Esophagus muscularis mucosa (tissue), 4 donors: Measurements from ENCODE around the gene ROBO1. TPM values are rescaled to one million over a fixed set of nuclear protein-coding genes. Genes with fewer than 3 reads are reported as not detected.

Experiments
- DNase-seq: peaks from one replicate; pipeline ENCODE4 v3.0.0-alpha.2; 2017; ENCODE audit errors: extremely low spot score
- H3K27ac ChIP-seq, 4 donors: fragments of 200-600 bp; sonication (generic); replicated peaks in 1 of 4; 1 replicate in 3 of 4; 2 replicates in 1 of 4; pipeline ENCODE4 v1.5.1; 2016 to 2019; ENCODE audit warnings: mild to moderate bottlenecking in 1 of 4
- H3K27me3 ChIP-seq, 4 donors: fragments of 200-600 bp; sonication (generic); one replicate each; pipeline versions ENCODE4 v1.5.1 to v1.6.0; 2016 to 2019
- H3K36me3 ChIP-seq, 4 donors: fragments of 200-600 bp; sonication (generic); one replicate each; pipeline ENCODE4 v1.5.1; 2016 to 2019
- H3K4me1 ChIP-seq, 4 donors: fragments of 200-600 bp; sonication (generic); one replicate each; pipeline ENCODE4 v1.5.1; 2016 to 2019
- H3K4me3 ChIP-seq, 4 donors: fragments of 200-600 bp; sonication (generic); 1 replicate in 2 of 4; 2 replicates in 2 of 4; pipeline ENCODE4 v1.5.1; 2016 to 2019; ENCODE audit warnings: mild to moderate bottlenecking in 4 of 4, moderate library complexity in 1 of 4
- H3K9me3 ChIP-seq, 4 donors: fragments of 200-600 bp; sonication (generic); 1 replicate in 3 of 4; 2 replicates in 1 of 4; pipeline ENCODE4 v1.5.1; 2016 to 2019
- CTCF ChIP-seq, 3 experiments: fragments of 200-600 bp in 2 of 3; fragments of 450-650 bp in 1 of 3; sonication (generic) in 2 of 3; IDR thresholded peaks; one replicate each; pipeline ENCODE4 v1.5.1; 2017 to 2019; ENCODE audit warnings: antibody characterized with exemption in 3 of 3, mild to moderate bottlenecking in 2 of 3, moderate library complexity in 1 of 3
- EP300 ChIP-seq: sonication (generic); formaldehyde crosslinking; IDR thresholded peaks from one replicate; pipeline ENCODE4 v1.6.1; 2017; ENCODE audit warnings: antibody characterized with exemption
- POLR2A ChIP-seq: fragments of 450-650 bp; IDR thresholded peaks from one replicate; pipeline ENCODE4 v1.6.1; 2017; ENCODE audit warnings: antibody characterized with exemption, moderate library complexity, mild to moderate bottlenecking, low read depth
- POLR2AphosphoS5 ChIP-seq, 2 donors: sonication (generic); formaldehyde crosslinking; IDR thresholded peaks; one replicate each; pipeline ENCODE4 v1.6.1; 2017; ENCODE audit warnings: antibody characterized with exemption in 2 of 2
- WGBS: methylation state at CpG from one replicate; pipeline ENCODE4 v1.1.5; 2018; 5-methylcytosine and 5-hydroxymethylcytosine counted together
- intact Hi-C: fragments of 100-400 bp; cut with DNase I; formaldehyde crosslinking; loops from one replicate; pipeline ENCODE4 v1.15.1; 2023
- total RNA-seq, 4 donors: library from RNA; depleted of rRNA; stranded (reverse); fragments of >200 nt; gene quantifications; one replicate each; pipeline versions ENCODE4 v1.1.0 to v1.2.1, GENCODE V29; 2016

Gene ROBO1
- total RNA-seq, 4 donors from 2014 or later = 9.6 to 14.2 (median 12.6) TPM

GRCh38 chr3:78738833-78739232 is 1029.0 kb downstream of the ROBO1 start:
- 95% methylated on average over 2 of the region's 2 CpGs for WGBS
- no peaks in the 10 kb centered on the region for H3K4me1 ChIP-seq

GRCh38 chr3:78737988-78738387 is 1029.8 kb downstream of the ROBO1 start:
- TF ChIP-seq POLR2A = no peak
- Histone ChIP-seq H3K27ac (no peak overlapping the region), H3K4me1 (no peaks in the 10 kb centered on the region), H3K27me3 (no peaks in the 10 kb centered on the region), H3K4me3 (no peak overlapping the region), H3K9me3 (no peaks in the 10 kb centered on the region), H3K36me3 (no peaks in the 10 kb centered on the region)
- intact Hi-C loops = no loop called here
- DNase-seq = no peak
- 74% methylated on average over 5 of the region's 5 CpGs for WGBS

More at GRCh38 chr3:78738833-78739232, 1029.0 kb downstream of the ROBO1 start:
- no peaks in the 10 kb centered on the region for H3K36me3 ChIP-seq
- H3K9me3 ChIP-seq = no peaks in the 10 kb centered on the region
- no peak overlapping the region for H3K4me3 ChIP-seq
- intact Hi-C loops = no loop called here
- H3K27me3 ChIP-seq = no peaks in the 10 kb centered on the region
- DNase-seq = no peak
- no peak overlapping the region for H3K27ac ChIP-seq
- no peak for TF ChIP-seq POLR2AphosphoS5 (IDR thresholded peaks at IDR 0.05)
- no peak for TF ChIP-seq POLR2A
- TF ChIP-seq EP300 = no peak
- no peak for TF ChIP-seq CTCF (IDR thresholded peaks at IDR 0.05)

- intact Hi-C loops = no loop called here
- WGBS = 79% methylated on average over 2 of the region's 2 CpGs
Measured at GRCh38 chr3:78736863-78737262, 1030.9 kb downstream of the ROBO1 start.

GRCh38 chr3:78734048-78734637 is 1033.7 kb downstream of the ROBO1 start:
- H3K9me3 ChIP-seq = no peaks in the 10 kb centered on the region
- intact Hi-C loops = no loop called here
- H3K27ac ChIP-seq = no peak overlapping the region
- DNase-seq = no peak
- no peaks in the 10 kb centered on the region for H3K27me3 ChIP-seq
- 86% methylated on average over 3 of the region's 3 CpGs for WGBS
- no peak overlapping the region for H3K4me3 ChIP-seq
- H3K36me3 ChIP-seq = no peaks in the 10 kb centered on the region
- TF ChIP-seq POLR2AphosphoS5 (IDR thresholded peaks at IDR 0.05) (no peak), EP300 (no peak), CTCF (IDR thresholded peaks at IDR 0.05) (no peak), POLR2A (no peak)
- H3K4me1 ChIP-seq = peaks cover 0 to 5% (median 3%) of the 10 kb centered on the region in 4 donors

More at GRCh38 chr3:78736863-78737262, 1030.9 kb downstream of the ROBO1 start:
- Histone ChIP-seq H3K9me3 (no peaks in the 10 kb centered on the region), H3K4me1 (no peaks in the 10 kb centered on the region), H3K36me3 (no peaks in the 10 kb centered on the region), H3K27ac (no peak overlapping the region), H3K4me3 (no peak overlapping the region), H3K27me3 (no peaks in the 10 kb centered on the region)
- no peak for TF ChIP-seq EP300
- no peak for TF ChIP-seq POLR2A
- TF ChIP-seq CTCF (IDR thresholded peaks at IDR 0.05) = no peak
- TF ChIP-seq POLR2AphosphoS5 (IDR thresholded peaks at IDR 0.05) = no peak
- DNase-seq = no peak

GRCh38 chr3:78732893-78733292 is 1034.9 kb downstream of the ROBO1 start:
- no peaks in the 10 kb centered on the region for H3K27me3 ChIP-seq
- H3K4me1 ChIP-seq = peaks cover 0 to 12% (median 8%) of the 10 kb centered on the region in 4 donors
- no peak for DNase-seq
- WGBS = 96% methylated on average over 1 of the region's 1 CpG
- no peaks in the 10 kb centered on the region for H3K36me3 ChIP-seq
- H3K27ac ChIP-seq = no peak overlapping the region
- intact Hi-C loops = no loop called here
- no peak for TF ChIP-seq EP300
- no peak for TF ChIP-seq POLR2AphosphoS5 (IDR thresholded peaks at IDR 0.05)
- TF ChIP-seq CTCF (IDR thresholded peaks at IDR 0.05) = no peak
- no peak for TF ChIP-seq POLR2A
- H3K4me3 ChIP-seq = no peak overlapping the region
- no peaks in the 10 kb centered on the region for H3K9me3 ChIP-seq
